ENCODE measurements around the gene EIF2D.
A peak's percentile ranks its signal among the peaks of the same experiment; 100 is the strongest.

Gene EIF2D

DNA sequence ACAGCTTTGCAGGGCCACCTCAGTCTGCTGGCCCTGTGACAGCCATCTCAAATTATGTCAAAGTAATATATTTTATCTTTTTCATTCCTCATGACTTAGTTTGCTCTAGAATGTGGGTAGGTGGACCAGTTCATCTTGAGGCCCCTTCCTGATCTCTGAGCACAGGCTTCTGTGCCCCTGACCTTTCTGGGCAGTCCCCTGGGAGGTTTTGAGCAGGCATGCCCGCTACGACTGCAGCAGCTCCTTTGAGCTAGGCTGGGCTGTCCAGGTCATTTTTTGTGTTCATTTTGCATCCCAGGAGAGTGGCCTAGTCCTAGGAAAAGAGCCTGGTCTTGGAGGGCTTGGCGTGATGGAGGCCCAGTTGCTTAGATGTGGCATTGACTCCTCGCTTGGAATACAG, 42.7 kb downstream of the EIF2D start:
- no peak for DNase-seq (ENCODE audit: low spot score)

DNA sequence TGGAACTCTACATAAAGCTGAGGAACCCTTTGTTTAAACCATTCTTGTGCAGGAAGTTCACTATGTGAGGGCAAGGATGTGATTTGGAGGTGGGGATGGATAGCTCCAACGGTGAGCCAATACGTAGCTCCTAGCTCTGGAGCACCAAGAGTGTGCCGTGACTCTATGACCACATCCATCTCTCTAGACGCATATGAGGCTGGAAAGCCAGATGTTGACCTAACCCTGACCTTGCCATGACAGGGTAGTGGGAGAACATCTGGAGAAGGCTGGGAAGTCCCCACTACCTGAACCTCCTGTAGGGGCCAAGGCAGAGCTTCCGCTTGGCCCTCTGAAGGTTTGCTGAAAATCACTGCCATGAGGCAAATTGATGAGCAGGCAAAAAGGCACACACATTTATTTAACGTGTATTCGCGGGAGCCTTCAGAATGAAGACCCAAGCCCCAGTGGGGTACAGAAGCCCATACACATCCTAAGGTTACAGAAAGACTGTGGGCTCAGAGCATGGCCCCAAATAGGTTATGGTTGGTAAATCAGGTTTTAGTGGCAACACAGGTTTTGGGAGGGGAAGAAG, 43.4 kb downstream of the EIF2D start:
- no peak for DNase-seq (ENCODE audit: low spot score)

DNA sequence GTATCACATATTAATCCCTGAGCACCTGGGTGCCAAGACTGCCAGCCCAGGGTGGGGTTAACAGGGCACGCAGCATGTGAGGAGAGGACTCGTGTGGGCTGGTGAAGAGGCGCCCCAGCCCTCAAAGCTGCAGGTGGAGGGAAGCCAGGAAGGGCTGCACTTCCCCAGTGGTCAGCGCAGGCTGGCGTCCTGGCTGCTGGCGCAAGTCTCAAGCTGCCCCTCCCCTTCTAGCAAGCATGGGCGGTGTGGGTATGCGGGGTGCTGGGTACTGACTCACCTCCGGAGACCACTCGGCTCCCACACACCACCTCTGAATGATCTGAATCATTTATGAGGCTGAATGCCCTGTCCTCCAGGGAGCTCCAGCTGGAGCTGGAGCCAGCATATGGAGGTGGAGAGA, 44.0 kb downstream of the EIF2D start:
- no peak for DNase-seq (ENCODE audit: low spot score)

DNA sequence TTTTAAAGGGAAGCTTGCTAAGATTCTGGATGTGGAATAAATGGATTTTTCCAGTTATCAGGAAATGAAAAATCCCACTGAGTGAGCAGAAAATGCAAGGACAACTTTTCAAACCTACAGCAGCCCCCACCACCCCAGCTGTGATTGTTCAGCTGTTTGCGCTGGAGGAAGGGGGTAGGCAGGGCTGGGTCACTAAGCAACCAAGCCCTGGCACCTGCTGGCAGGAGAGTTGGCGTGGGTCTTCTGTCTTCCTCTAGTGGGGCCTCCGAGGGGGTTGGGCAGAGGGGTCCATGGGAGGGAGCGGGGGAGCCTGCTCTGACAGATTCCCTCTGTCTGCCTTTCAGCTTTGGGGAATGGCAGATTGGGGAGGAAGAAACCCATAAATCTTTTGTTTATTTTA, 45.3 kb downstream of the EIF2D start:
- no peak for DNase-seq (ENCODE audit: low spot score)

DNA sequence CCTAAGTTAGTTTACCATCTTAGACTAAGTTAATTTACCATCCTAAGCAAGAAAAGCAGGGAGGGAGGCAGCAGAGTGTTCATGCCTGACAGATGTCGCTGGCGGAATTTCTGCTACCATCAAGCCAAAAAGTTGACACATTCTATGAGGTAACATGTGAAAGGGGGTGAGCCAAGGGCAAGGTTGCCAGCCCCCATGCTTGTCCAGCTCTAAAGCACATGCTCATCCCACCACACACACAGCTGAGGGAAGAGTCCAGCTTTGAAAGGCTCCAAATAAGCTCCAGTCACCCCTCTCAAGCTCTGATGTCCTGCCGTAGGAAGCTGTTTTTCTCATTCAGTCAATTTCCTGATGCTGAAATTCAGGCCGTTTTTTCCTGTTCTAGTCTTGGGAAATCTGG, 46.3 kb downstream of the EIF2D start:
- no peak for DNase-seq (ENCODE audit: low spot score)

DNA sequence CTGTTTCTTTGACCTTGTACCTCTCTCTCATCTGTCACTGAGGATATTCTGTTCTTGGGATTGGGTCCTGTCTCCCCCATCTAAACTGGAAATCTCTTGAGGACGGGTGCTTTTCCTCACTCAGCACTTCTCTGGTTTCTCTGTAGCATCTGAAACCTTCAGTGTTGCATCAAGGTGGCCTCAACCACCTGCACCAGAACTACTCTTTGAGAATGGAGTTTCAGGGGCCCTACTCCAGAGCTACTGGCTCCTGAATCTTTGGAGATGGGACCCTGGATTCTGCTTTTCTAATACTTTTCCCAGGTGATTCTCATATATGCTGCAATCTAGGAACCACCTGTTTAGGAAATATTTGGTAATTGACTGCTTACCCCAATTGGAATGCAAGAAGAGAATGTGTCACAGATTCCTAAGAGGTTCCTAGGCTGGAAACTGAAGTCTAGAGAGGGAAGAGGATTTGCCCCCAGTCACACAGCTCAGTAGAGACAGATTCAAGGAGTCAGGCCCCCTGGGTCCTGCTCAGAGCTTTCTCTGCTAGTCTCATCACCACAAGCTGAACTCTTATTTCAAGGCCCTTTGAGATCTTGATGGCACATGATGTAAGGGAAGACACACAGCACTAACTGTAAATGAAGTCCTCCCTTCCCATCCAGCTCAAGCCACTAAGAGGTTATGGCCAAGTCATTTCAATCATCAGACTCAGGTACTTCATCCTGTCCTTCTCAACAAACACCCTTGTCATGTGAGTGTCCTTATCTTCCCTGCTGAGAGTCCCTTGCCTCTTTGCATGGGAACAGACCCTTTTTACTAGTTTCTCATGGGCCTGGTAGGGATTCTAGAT, 48.7 kb downstream of the EIF2D start:
- DNase-seq (ENCODE audit: low spot score): no peak

DNA sequence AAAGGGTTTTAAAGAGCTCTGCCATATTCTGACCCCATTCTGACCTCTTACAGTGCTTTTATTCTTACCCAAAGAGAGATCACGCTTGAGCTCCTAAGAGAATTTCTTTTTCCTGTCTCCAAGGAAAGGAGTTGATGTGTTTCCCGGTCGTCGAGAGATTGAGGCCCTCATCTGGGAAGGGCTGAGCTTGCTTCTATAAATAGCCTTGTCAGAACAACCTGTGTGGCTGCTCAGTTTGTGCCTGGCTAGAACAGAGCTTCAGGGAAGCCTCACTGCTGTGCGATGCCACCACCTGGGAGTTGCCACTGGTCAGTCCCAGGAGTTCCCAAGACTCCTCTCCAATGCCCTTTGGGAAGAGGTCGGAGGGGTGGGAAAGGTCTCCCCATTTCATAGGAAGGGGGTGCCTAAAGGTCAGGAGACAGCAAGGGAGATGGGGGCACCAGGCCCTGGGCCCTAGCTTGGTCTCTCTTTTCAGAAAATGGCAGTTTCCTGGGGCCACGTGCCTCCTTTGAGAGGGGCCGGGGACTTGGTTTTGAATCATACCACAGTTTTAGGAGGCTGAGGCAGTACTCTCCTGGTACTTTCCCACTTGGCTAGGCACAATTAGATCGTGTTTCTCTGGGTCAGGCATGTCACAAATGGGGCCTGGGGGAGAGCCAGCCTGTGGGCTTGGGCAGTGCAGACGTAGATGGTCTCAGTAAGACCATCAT, 52.1 kb downstream of the EIF2D start:
- DNase-seq (ENCODE audit: low spot score): no peak

DNA sequence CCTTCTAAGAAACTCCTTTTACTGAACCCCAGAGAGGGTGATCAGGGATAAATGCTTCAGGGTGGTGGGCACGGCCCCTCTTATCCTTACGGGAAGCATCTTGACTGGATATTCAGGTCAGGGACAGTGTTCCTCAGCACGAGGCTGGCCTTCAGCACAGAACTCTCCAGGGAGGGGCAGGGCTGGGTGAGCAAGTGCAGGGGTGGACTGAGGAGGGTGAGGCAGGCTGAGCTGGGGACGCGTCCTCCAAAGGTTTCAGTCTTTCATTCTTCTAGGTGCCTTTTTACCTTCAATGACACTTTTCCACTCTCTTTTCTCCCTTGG, 52.6 kb downstream of the EIF2D start:
- no peak for DNase-seq (ENCODE audit: low spot score)

DNA sequence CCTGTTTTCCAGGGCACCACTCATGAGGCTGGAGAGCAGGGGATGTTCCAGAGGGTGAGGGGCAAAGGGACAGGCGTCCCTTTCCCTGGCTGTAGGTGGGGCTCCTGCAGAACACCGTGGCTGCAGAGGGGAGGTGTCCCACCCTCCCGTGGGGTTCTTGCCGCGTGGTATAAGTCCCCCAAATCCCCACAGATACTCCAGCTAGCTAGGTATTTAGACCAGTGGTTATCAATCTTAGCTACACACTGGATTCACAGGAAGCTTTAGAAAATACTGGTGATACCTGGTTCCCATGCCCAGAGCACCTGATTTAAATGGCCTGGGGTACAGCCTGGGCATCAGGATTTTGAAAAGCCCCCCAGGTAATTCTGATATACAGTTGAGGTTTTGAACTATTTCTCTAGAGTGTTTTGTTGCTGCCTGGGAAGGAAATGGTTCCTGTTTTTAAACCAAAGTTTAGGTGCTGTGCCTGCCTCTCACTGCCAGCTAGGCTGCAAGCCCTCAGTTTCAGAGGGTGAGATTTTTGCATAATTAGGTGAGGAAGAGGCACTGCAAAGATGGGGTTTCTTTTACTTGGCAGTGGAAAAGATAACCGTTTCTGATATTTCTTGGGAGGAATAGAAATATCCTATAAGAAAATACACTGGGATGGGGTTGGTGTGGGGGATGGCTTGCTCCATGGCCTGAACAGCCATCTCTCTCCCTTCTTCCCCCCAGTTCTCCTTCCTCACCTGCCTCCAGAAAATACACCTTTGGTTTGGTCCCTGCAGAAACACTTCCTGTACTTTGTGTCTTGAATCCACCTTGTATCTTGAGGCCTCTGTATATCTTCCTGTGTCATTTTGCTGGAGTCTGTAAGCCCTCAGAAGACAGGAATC, 53.2 kb downstream of the EIF2D start:
- DNase-seq (ENCODE audit: low spot score): no peak

DNA sequence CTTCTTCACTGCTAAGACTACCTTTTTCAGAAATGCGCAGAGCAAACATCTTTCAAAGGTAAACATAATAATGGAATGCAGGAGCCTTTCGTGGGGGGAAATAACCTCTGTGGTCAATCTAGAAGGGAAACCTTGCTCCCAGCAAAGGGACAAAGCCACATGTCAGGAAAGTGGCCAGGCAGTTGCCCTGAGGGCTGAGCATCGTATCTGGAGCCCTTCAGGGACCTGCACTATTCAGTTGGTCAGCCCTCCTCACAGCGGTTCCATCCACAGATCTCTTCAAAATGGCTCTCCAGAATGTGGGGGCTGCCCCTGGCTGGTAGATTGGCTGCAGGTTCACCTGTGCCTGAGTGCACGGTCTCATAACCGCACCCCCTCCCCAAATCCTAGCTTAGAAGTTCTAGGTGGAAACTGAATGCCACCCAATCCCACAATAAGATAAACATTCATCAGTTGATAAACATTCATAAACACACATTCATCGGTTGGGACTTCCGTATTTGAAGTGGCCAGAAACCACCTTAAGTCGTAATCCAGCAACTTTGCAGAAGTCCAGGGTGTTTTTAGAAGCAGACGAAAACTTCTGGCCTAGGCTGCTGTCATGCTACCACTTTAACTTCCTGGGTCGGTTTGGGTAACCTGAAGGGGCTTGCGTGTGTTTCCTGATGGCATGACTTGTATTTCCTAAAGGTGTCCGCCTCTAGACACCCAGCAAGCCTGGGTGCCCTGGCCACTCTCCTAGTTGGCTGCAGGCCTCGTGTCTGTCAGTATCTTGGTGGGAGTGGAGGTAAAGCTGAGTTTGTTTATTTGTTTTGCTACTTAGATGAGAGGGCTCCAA, 54.4 kb downstream of the EIF2D start:
- DNase-seq (ENCODE audit: low spot score): no peak

DNA sequence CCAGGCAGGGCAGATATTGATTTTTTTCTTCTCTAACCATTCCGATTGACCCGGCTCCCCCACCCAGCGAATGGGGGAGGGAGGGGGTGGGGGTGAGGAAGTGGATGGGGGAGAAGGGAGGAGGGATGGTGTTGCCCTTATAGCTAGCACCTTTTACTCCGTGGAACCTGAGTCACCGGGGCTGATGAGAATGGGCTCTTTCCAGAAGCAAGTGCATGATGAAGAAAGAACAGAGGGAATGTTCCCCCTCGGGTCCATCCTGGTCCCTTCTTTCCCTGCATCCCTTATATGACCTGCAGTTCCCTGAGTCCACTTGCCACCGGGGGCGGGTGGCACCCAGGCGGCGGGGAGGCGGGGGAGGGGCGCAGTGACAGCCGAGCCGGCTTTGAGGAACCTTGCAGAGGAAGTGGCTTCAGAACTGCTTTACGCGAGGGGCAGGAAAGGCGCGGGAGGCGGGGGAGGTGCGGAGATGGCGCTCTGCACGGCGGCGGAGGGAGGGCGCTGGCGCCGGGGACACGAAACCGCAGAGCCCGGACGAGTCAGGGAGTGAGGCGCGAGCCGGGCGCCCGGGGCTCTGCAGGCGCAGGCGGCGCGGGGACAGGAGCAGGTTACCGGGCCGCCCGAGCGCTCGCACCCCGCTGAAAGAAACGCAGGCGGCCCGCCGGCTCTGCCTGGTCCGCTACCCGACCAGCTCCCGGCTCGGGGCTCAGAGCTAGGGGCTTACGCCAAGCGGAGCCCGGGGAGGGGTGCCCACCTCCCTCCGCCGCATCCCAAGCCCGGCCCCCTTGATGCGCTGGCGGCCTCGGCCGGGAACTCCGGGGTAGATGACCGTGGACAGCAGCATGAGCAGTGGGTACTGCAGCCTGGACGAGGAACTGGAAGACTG, 55.3 kb downstream of the EIF2D start:
- DNase-seq (ENCODE audit: low spot score): peak; percentile 74

DNA sequence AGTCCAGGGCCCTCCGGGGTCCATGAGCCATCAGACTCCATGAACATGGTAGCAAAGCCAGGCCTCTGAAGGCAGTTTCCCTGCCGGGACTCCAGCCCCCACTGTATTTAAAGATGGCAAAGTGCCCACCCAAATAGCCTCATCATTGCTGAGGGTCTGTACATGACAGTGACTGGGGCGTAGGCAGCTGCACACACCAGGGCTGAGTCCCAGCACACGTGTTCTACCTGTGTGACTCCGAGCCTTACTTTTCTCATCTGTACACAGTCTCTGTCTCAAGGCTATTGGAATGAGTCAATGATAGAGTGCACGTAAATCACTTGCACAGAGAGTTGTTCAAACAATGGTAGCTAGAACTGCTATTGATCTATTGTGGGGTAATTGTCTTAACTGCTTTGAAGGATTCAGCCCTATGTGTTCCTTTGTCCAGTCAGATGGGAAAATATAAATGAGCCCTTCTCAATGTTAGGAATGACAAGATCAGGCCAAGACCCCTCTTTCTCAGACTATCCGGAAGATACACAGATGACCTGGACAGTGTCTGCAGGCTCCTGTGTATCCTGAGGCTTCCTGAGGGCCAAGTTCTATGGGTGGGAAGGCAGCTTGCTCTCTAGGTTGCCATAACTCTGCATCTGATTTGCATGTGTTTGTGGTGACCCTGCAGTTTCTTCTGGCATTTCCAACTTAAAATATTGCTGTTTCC, 56.1 kb downstream of the EIF2D start:
- no peak for DNase-seq (ENCODE audit: low spot score)

DNA sequence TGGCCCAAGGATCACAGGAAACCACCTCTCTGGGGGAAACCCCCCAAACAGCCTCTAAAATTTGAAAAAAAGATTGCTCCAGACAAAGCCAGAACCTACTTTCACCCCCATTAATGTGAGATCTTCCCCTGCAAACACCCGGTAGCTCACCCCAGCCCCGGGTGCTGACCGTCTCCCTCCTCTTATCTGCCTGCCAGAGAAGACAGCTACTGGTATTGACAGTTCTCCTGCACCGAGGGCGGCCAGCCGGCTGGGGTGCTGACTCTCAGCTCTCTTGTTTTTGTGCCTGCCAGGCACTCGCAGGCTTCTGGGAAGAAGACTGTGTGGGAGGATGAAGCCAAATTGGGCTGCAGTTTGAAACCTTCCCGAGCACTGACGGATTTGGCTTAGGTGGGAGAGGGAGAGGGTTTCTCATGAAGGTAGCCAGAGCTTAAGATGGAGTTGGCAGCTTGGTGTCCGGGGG, 56.8 kb downstream of the EIF2D start:
- peak; percentile 55 for DNase-seq (ENCODE audit: low spot score)

DNA sequence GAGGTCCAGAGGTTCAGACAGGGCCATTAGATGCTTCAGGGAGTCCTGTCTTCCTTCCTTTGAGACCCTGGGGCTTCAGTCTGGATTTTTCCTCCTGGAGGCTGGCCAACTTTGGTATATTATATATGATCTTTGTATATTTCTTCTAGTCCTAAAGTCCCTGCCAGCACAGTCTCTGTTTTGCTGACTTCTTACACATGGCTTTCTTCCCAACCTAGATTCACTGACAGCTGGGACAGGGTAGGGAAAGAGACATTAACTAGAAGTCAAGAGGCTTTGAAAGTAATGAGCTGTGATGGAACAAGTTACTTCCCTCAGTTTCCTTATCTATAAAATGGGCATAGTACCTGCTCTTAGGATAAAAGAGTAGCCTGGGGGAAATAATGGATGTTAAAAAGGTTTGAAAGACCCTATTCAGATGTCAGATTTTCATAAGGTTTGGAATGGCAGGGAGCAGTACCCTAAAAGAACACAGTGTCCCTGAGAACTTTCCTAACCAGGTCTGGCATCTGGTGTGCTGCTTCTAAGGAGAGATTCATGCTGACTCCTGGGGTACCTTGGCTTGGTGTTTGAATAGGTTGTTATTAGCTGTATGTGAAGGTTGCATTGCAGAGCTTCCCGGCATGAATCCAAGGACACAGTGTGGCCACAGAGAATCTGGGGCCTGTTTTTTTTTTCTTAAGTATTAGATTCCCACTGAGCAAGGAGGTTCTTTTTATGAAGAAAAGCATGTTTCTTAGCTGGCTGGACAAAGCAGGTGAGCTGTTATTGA, 57.4 kb downstream of the EIF2D start:
- no peak for DNase-seq (ENCODE audit: low spot score)

DNA sequence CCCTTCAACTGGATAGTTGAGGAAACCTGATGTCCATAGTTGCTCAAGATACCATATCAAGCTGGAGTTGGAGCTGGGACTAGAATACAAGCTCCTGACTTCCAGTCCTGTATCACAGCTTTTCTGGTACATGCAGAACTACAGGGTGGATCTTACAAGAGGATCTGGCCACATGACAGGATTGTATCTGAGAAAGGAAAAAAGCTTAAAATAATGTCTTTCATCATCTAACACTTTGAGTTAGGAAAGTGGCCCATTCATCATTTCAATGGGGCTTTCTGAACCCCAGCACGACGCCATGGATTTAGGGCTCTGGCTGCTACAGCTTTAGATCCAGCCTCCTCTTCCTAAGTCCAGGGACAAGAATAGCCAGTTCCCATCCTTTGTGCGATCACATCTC, 58.1 kb downstream of the EIF2D start:
- DNase-seq (ENCODE audit: low spot score): no peak

DNA sequence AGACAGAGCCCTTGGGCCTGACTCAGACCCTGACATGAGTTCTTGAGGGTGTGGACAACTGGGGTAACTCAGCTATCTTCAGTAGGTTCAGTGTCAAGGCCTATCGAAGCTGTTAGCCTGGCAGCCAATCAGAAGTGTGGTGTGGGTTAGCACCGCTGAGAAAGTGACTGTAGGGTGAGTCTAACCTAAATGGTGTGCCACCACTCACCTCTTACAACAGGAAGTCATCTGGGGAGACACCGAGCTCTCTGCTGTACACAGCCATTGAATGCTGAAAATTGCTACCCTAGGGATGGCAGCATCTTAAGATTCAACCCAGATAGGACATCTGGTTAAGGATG, 60.3 kb downstream of the EIF2D start:
- DNase-seq (ENCODE audit: low spot score): no peak

DNA sequence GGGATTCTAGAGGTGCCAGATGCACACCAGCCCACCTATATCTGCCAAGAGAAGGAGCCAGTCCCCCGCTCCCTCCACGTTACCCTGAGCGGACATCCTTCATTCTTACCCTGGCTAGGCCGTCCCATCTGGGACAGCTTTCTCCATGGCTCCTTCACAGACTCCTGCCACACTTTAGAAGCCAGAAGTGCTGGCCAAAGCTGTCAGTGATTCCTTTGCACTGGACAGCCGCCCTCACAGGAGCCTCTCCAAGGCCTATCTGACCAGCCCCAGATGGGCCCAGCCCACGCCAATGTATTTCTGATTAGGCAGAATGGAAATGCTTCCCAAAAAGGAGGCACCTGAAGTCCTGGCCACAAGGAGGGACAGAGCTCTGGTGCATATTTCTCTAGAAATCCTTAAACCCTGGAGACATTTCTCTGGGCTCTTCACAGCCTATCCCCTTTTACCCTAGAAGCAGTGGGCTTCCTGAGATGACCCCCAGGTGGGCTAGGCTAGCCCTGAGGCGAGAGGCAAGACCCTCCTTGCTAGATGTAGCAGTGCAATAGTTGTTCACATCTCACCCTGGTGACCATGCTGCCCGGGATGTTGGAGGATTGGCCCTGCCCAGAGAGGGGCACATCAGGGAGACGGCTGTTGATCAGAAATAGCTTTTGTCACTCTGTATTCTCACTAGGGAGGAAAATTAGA, 60.8 kb downstream of the EIF2D start:
- no peak for DNase-seq (ENCODE audit: low spot score)

DNA sequence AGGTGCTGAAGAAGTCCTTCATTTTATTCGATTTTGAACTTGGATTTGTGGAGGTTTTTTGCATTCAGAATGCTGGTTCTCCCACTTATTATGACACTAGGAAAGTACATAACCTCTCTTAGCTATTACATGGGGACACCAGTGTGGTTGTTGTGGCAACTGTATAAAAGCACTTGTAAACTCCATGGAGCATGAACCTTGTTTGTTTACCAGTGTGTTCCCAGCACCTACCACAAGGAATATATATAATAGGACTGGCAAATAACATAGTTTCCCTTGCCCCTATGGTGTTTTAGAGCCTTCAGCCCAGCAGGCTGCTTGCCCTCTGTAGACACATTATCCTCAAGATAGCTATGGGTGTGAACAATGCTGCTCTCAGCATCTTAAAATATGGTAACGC, 61.8 kb downstream of the EIF2D start:
- no peak for DNase-seq (ENCODE audit: low spot score)

DNA sequence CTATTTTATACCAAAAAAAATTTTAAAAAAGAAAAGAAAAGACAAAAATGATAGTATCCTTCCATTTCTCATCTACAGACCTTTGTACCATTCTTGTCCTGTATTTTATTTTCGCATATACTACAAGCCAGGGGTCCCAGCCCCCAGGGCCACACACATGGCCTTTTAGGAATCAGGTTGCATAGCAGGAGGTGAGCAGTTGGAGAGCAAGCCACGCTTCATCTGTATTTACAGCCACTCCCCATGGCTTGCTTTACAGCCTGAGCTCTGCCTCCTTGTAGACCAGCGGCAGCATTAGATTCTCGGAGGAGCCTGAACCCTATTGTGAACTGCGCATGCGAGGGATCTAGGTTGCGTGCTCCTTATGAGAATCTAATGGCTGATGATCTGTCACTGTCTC, 65.2 kb downstream of the EIF2D start:
- DNase-seq (ENCODE audit: low spot score): no peak
